HL-60 (cell line): Measurements from ENCODE around the gene RHNO1.

Source experiments
- DNase-seq, 2 experiments: peaks; one replicate each; pipeline ENCODE4 v3.0.0-alpha.2; 2010 to 2020; ENCODE audit warnings: low read depth in 1 of 2, low spot score in 1 of 2
- H3K27ac ChIP-seq: fragments of 250-450 bp; sonication (Bioruptor Pico); replicated peaks from 2 replicates; pipeline ENCODE4 v1.5.1; 2020; ENCODE audit warnings: mild to moderate bottlenecking, moderate library complexity
- H3K27me3 ChIP-seq: fragments of 250-450 bp; sonication (Bioruptor Pico); 2 replicates; pipeline ENCODE4 v1.5.1; 2021; ENCODE audit warnings: mild to moderate bottlenecking, moderate library complexity; ENCODE audit not compliant: insufficient read depth, poor library complexity, severe bottlenecking
- H3K4me3 ChIP-seq: replicated peaks from 2 replicates; pipeline ENCODE4 v1.5.1; 2011; ENCODE audit warnings: mild to moderate bottlenecking, control low read depth, low read length; ENCODE audit not compliant: insufficient read depth
- CTCF ChIP-seq: IDR thresholded peaks from one replicate; pipeline ENCODE4 v1.5.1; 2011; ENCODE audit warnings: low read length, control low read depth, inconsistent platforms; ENCODE audit not compliant: insufficient read depth
- GABPA ChIP-seq: IDR thresholded peaks from 2 replicates; pipeline ENCODE4 v1.6.1; 2012; ENCODE audit warnings: low read depth
- POLR2AphosphoS5 ChIP-seq: IDR thresholded peaks from 2 replicates; pipeline ENCODE4 v1.6.1; 2012; ENCODE audit warnings: low read depth
- REST ChIP-seq: IDR thresholded peaks from 2 replicates; pipeline ENCODE4 v1.6.1; 2012; ENCODE audit warnings: low read depth; ENCODE audit not compliant: insufficient replicate concordance
- SPI1 ChIP-seq: IDR thresholded peaks from 2 replicates; pipeline ENCODE4 v1.6.1; 2012; ENCODE audit warnings: low read depth, mild to moderate bottlenecking, borderline replicate concordance

The RHNO1 gene

GRCh38 chr12:2934371-2934770, 57.3 kb downstream of the RHNO1 start:
- Histone ChIP-seq H3K27me3 (no peaks in the 10 kb centered on the region), H3K4me3 (no peak overlapping the region), H3K27ac (no peak overlapping the region)
- DNase-seq: no peak
- no peak for TF ChIP-seq CTCF
- TF ChIP-seq GABPA: no peak
- no peak for TF ChIP-seq POLR2AphosphoS5
- no peak for TF ChIP-seq SPI1
- no peak for TF ChIP-seq REST

DNA sequence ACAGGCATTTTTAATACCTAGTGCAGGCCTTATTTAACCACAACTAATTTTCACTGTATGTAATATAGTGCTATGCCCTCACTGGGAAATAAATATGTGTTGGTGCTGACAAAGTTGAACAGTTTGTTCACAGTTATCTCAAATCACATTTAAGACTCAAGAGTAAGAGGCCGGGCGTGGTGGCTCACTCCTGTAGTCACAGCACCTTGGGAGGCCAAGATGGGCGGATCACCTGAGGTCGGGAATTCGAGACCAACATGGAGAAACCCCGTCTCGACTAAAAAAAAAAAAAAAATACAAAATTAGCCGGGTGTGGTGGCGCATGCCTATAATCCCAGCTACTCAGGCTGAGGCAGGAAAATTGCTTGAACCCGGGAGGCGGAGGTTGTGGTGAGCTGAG, 59.3 kb downstream of the RHNO1 start:
- DNase-seq: no peak
- no peak overlapping the region for H3K27ac ChIP-seq
- TF ChIP-seq CTCF (no peak), GABPA (no peak), SPI1 (no peak), POLR2AphosphoS5 (no peak), REST (no peak)
- H3K27me3 ChIP-seq: no peaks in the 10 kb centered on the region
- H3K4me3 ChIP-seq: no peak overlapping the region

DNA sequence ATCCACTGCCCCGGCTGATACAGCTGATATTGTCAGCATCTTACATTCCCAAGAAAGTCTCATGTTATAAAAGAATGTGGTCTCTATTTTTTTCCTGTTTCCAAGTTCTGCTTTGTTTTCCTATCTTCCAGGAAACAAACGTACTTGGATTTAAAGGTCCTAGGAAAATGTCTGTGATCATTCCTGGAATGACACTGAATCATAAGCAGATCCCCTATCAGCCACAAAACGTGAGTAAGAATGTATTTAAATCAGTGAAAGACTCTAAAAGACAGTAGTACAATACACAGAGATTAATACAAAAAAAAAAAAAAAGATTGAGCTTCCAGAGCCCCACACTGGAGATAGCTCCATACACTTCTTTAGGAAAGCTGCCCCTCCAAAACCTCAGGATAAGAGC, 60.5 kb downstream of the RHNO1 start:
- no peak overlapping the region for H3K27ac ChIP-seq
- H3K27me3 ChIP-seq: no peaks in the 10 kb centered on the region
- DNase-seq: no peak
- H3K4me3 ChIP-seq: no peak overlapping the region
- TF ChIP-seq SPI1 (no peak), GABPA (no peak)
